GM23248 (cell line): ENCODE measurements around the gene HMCN1. TPM values are rescaled to one million over a fixed set of nuclear protein-coding genes. Genes with fewer than 3 reads are reported as not detected.

ENCODE experiments used
- DNase-seq: peaks from one replicate; pipeline ENCODE4 v3.0.0-alpha.2; 2015
- H2AFZ ChIP-seq: fragments of 200-600 bp; sonication (generic); 2 replicates; pipeline ENCODE4 v1.6.1; 2016; ENCODE audit warnings: antibody characterized with exemption
- H3F3A ChIP-seq: fragments of 200-600 bp; sonication (generic); 2 replicates; pipeline ENCODE4 v1.6.1; 2016; ENCODE audit warnings: mild to moderate bottlenecking, antibody characterized with exemption, mixed run types; ENCODE audit not compliant: insufficient read depth
- H3K27ac ChIP-seq: fragments of 200-600 bp; sonication (generic); 2 replicates; pipeline ENCODE4 v1.5.1; 2016; ENCODE audit warnings: mild to moderate bottlenecking
- H3K27me3 ChIP-seq: fragments of 200-600 bp; sonication (generic); replicated peaks from 2 replicates; pipeline ENCODE4 v1.6.1; 2016; ENCODE audit warnings: mild to moderate bottlenecking; ENCODE audit not compliant: insufficient read depth
- H3K36me3 ChIP-seq: fragments of 200-600 bp; sonication (generic); 2 replicates; pipeline ENCODE4 v1.6.1; 2016; ENCODE audit warnings: low read depth, mild to moderate bottlenecking
- H3K4me1 ChIP-seq: fragments of 200-600 bp; sonication (generic); 2 replicates; pipeline ENCODE4 v1.6.1; 2016; ENCODE audit warnings: mild to moderate bottlenecking; ENCODE audit not compliant: insufficient read depth
- H3K4me2 ChIP-seq: fragments of 200-600 bp; sonication (generic); one replicate; pipeline ENCODE4 v1.6.1; 2016; ENCODE audit warnings: mild to moderate bottlenecking; ENCODE audit not compliant: unreplicated experiment
- H3K4me3 ChIP-seq: fragments of 200-600 bp; sonication (generic); 2 replicates; pipeline ENCODE4 v1.5.1; 2016; ENCODE audit warnings: mild to moderate bottlenecking
- H3K79me2 ChIP-seq: fragments of 200-600 bp; sonication (generic); 2 replicates; pipeline ENCODE4 v1.6.1; 2016; ENCODE audit warnings: mild to moderate bottlenecking; ENCODE audit not compliant: insufficient read depth
- H3K9ac ChIP-seq: fragments of 200-600 bp; sonication (generic); 2 replicates; pipeline ENCODE4 v1.6.1; 2016; ENCODE audit warnings: mild to moderate bottlenecking
- H3K9me2 ChIP-seq: fragments of 200-600 bp; sonication (generic); 2 replicates; pipeline ENCODE4 v1.6.1; 2016; ENCODE audit warnings: mixed run types, mild to moderate bottlenecking, moderate library complexity; ENCODE audit not compliant: insufficient read depth
- H3K9me3 ChIP-seq: fragments of 200-600 bp; sonication (generic); one replicate; pipeline ENCODE4 v1.6.1; 2017; ENCODE audit warnings: low read depth
- H4K20me1 ChIP-seq: fragments of 200-600 bp; sonication (generic); 2 replicates; pipeline ENCODE4 v1.6.0; 2016; ENCODE audit not compliant: insufficient read depth
- EZH2 ChIP-seq: fragments of 200-600 bp; sonication (generic); IDR thresholded peaks from 2 replicates; pipeline ENCODE4 v1.6.1; 2018; ENCODE audit warnings: antibody characterized with exemption, mild to moderate bottlenecking; ENCODE audit not compliant: insufficient read depth, poor library complexity, severe bottlenecking
- EZH2phosphoT487 ChIP-seq: fragments of 200-600 bp; sonication (generic); IDR thresholded peaks from 2 replicates; pipeline ENCODE4 v1.6.1; 2018; ENCODE audit warnings: antibody characterized with exemption, moderate library complexity, mild to moderate bottlenecking, low read depth; ENCODE audit not compliant: insufficient read depth
- WGBS, 2 experiments: methylation state at CpG; one replicate each; pipeline ENCODE4 v1.1.6; 2015 to 2017; ENCODE audit warnings: low lambda C conversion rate in 2 of 2, low coverage in 1 of 2; ENCODE audit errors: missing lambda C conversion rate in 2 of 2; 5-methylcytosine and 5-hydroxymethylcytosine counted together
- in situ Hi-C: fragments of 300-500 bp; cut with MboI; formaldehyde crosslinking; loops from 2 replicates; pipeline ENCODE4 v1.15.0; 2020
- polyA plus RNA-seq: library from polyadenylated mRNA; unstranded; fragments of >200 nt; fragmentation: Nextera tagmentation; extraction: Ambion mirVana; gene quantifications from 2 replicates; pipeline ENCODE4 v1.2.1, GENCODE V29; 2016
- total RNA-seq: library from RNA; depleted of rRNA; stranded (reverse); fragments of >200 nt; shearing (Covaris generic); gene quantifications from 2 replicates; pipeline ENCODE4 v1.2.3, GENCODE V29; 2014

The HMCN1 gene
- total and polyA plus RNA-seq, 2 experiments from 2014 or later, result 1.8 to 5.2 TPM

GRCh38 chr1:186202271-186202764 lies 468.1 kb downstream of the HMCN1 start:
- no peaks in the 10 kb centered on the region for H3K9me3 ChIP-seq
- H3K79me2 ChIP-seq, result no peaks in the 10 kb centered on the region
- WGBS, 2 experiments, result 14 to 16% methylated on average over 5 of the region's 5 CpGs
- no peak for TF ChIP-seq EZH2phosphoT487
- TF ChIP-seq EZH2, result no peak
- no peak overlapping the region for H3K4me3 ChIP-seq
- H3K9me2 ChIP-seq, result no peaks in the 10 kb centered on the region
- H3K9ac ChIP-seq, result no peak overlapping the region; the same call in 1 of the 2 replicates
- H4K20me1 ChIP-seq, result no peaks in the 10 kb centered on the region
- H3K4me2 ChIP-seq, result peak overlapping the region; percentile 19
- peaks cover 20% of the 10 kb centered on the region for H3K4me1 ChIP-seq
- H3F3A ChIP-seq, result peaks cover 25% of the 10 kb centered on the region
- peak overlapping the region; percentile 80 for H2AFZ ChIP-seq
- H3K36me3 ChIP-seq, result no peaks in the 10 kb centered on the region
- H3K27ac ChIP-seq, result peak overlapping the region; percentile 69
- in situ Hi-C loops, result loop anchor here (10.0 to 25.0 kb wide), 2 partner anchors 390 to 478 kb away; no protein-coding TSS in a partner anchor
- DNase-seq, result peak; percentile 76
- no peaks in the 10 kb centered on the region for H3K27me3 ChIP-seq

- DNase-seq, result no peak
- H3K9me2 ChIP-seq, result no peaks in the 10 kb centered on the region
- peak overlapping the region; percentile 80 for H2AFZ ChIP-seq
- H3K9ac ChIP-seq, result no peak overlapping the region
- no peak overlapping the region for H3K4me2 ChIP-seq
- peaks cover 23% of the 10 kb centered on the region for H3K4me1 ChIP-seq
- in situ Hi-C loops, result loop anchor here (10.0 to 25.0 kb wide), 2 partner anchors 390 to 478 kb away; no protein-coding TSS in a partner anchor
- H3K4me3 ChIP-seq, result no peak overlapping the region
- no peaks in the 10 kb centered on the region for H4K20me1 ChIP-seq
- H3K9me3 ChIP-seq, result no peaks in the 10 kb centered on the region
- peaks cover 28% of the 10 kb centered on the region for H3F3A ChIP-seq
- H3K36me3 ChIP-seq, result no peaks in the 10 kb centered on the region
- no peaks in the 10 kb centered on the region for H3K79me2 ChIP-seq
- WGBS, 2 experiments, result 2 to 7% methylated on average over 2 of the region's 2 CpGs
- no peaks in the 10 kb centered on the region for H3K27me3 ChIP-seq
- H3K27ac ChIP-seq, result peak overlapping the region; percentile 69
- TF ChIP-seq EZH2, result no peak
- no peak for TF ChIP-seq EZH2phosphoT487
Measured at GRCh38 chr1:186202776-186203175, 468.6 kb downstream of the HMCN1 start.

GRCh38 chr1:186206048-186206570 lies 471.9 kb downstream of the HMCN1 start:
- H3K4me2 ChIP-seq, result no peak overlapping the region

GRCh38 chr1:186207391-186208085 lies 473.3 kb downstream of the HMCN1 start:
- in situ Hi-C loops, result loop anchor here (10.0 to 25.0 kb wide), 2 partner anchors 395 to 483 kb away; no protein-coding TSS in a partner anchor
- DNase-seq, result peak; percentile 53
- no peaks in the 10 kb centered on the region for H3K9me3 ChIP-seq
- H3K36me3 ChIP-seq, result no peaks in the 10 kb centered on the region
- no peak for TF ChIP-seq EZH2phosphoT487
- no peak for TF ChIP-seq EZH2
- H3K4me2 ChIP-seq, result peak overlapping the region; percentile 46
- H3K4me1 ChIP-seq, result peaks cover 23% of the 10 kb centered on the region
- peak overlapping the region; percentile 18 for H3K27ac ChIP-seq
- no peaks in the 10 kb centered on the region for H3K9me2 ChIP-seq
- peaks cover 26% of the 10 kb centered on the region for H3F3A ChIP-seq
- peak overlapping the region; percentile 35 for H2AFZ ChIP-seq
- WGBS, 2 experiments, result 21 to 25% methylated on average over 4 of the region's 4 CpGs
- H4K20me1 ChIP-seq, result no peaks in the 10 kb centered on the region
- H3K4me3 ChIP-seq, result no peak overlapping the region
- no peaks in the 10 kb centered on the region for H3K27me3 ChIP-seq
- H3K79me2 ChIP-seq, result no peaks in the 10 kb centered on the region
- no peak overlapping the region for H3K9ac ChIP-seq

More at GRCh38 chr1:186206048-186206570, 471.9 kb downstream of the HMCN1 start:
- in situ Hi-C loops, result loop anchor here (10.0 to 25.0 kb wide), 2 partner anchors 394 to 481 kb away; no protein-coding TSS in a partner anchor
- TF ChIP-seq EZH2phosphoT487 (no peak), EZH2 (no peak)
- Histone ChIP-seq H3K27me3 (no peaks in the 10 kb centered on the region), H4K20me1 (no peaks in the 10 kb centered on the region), H2AFZ (no peak overlapping the region), H3K9me3 (no peaks in the 10 kb centered on the region), H3K9ac (no peak overlapping the region), H3K27ac (no peak overlapping the region), H3F3A (peaks cover 38% of the 10 kb centered on the region), H3K9me2 (no peaks in the 10 kb centered on the region), H3K36me3 (no peaks in the 10 kb centered on the region), H3K4me3 (no peak overlapping the region), H3K79me2 (no peaks in the 10 kb centered on the region), H3K4me1 (peaks cover 37% of the 10 kb centered on the region)
- 70 to 75% methylated on average over 7 of the region's 7 CpGs for WGBS, 2 experiments
- no peak for DNase-seq
